SH-SY5Y (cell line): ENCODE measurements around the gene KIF5A.

Source experiments
- GATA2 ChIP-seq: IDR thresholded peaks from 2 replicates; pipeline ENCODE4 v1.6.1; 2011; ENCODE audit warnings: mild to moderate bottlenecking, low read depth, low read length
- GATA3 ChIP-seq: IDR thresholded peaks from 2 replicates; pipeline ENCODE4 v1.6.1; 2011; ENCODE audit warnings: low read depth, mild to moderate bottlenecking, low read length, moderate library complexity

DNA sequence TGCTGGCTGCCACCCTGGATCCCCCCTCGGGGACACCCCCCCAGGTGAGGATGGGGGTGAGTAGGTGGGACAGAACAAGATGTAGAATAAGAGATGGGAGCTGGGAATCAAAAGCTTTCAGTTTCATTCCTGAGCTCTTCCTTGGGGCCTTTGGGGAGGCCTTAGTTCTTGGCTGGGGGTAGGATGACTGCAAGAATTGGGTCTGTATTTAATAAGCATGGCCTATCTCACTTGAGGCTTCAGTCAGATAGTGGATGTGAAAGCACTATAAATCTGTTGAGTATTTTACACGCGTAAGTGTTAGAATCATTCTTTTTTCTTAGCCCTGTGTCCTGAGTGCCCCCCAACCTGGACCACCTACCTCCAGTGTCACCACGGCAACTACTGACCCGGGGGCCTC is 22.7 kb upstream of the KIF5A start:
- no peak for TF ChIP-seq GATA3
- no peak for TF ChIP-seq GATA2
